RKO (cell line): ENCODE data around the gene CHD2.
"Not testable (repeated sequence)": the region's sequence is repeated elsewhere in the genome, so short reads cannot be mapped to it uniquely, and the experiment has no call there.

ENCODE experiments used
- DNase-seq: peaks from one replicate; pipeline ENCODE4 v3.0.0-alpha.2; 2016; ENCODE audit warnings: low spot score

Gene CHD2

DNA sequence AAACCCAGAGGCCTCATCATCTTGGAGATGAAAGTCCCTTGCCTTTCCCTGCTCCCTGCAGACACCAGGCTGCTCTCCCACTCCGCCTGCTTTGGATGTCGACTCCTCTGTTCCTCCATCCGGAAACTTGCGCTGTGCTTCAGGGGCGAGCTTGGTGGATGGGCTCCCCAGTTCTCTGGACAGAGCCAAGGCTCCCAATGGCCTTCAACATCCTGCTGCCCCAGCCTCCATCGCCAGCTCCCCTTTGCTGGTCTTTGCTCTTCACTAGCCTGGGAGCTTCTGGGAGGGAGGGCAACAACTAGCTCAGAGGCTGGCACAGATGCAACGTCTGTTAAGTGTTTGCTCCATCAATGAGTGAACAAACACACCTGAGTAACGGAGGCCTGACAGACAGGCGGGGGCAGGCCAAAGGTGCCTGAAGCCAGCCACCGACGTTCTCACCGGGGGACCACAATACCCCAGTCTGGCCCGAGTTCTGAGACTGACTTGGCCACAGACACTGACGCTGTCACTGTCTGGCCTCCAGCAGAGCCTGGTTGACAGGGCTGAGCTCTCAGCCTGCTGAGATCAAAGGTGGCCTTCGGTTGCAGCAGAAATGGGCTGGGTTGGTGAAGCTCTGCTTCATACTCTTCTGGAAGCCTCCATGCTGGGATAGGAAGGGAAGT, 149.9 kb downstream of the CHD2 start:
- no peak for DNase-seq

DNA sequence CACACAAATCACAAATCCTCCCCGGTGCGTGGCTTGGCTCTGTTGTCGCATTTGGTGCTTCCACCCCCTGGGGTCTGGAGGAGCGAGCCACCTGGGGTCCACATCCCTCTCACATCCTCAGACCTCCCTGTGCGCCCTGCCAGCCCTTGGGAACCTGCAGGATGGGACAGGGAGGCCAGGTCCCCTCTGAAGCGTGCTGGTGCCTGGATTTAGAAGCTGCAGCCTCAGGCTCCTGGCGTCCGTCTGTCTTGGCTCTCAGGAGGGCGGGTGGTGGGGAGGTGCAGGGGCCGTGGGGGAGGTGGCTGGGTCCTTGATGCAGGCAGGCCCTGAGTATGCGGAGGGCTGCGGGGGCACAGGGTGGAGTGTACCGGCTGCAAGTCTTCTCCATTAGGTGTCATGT, 150.5 kb downstream of the CHD2 start:
- no peak for DNase-seq

DNA sequence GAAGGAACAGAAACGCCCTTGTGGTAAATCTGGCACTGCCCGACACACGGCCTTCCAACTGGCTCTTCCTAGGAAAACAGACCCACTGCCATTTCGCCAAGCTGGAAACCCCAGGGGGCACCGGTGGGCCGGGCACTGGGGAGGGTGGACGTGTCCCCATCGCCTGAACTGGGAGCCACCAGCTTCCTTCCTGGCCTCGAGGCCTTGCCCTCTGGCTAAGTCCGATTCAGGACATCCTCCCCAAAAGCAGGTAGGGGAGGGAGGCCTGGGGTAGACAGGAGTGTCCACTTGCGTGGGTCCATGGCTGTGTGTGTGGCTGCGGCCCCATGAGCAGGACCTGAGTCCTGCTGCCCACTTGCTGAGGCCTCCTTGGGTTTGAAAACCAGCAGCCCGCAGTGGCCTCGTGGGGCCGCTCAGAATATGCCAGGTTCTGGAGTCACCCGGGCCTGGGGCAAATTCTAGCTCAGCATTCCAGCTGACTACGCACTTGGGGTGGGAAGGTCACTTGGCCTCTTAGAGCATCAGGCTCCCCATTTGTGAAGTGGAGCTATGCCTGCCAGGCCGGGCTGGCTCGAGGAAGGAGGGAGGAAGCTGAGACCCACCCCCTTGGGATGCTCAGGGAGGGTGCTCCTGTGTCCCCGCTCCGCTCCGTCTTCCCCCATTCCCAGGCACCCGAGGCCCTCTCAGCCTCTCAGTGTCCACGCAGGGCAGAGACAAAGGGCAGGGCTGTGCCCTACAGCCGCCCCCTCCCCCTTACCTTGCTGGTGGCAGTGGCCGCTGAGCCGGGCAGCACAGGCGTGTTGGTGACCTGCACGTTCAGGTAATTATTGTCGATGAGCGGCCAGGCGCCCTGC, 151.3 kb downstream of the CHD2 start:
- DNase-seq, result no peak

DNA sequence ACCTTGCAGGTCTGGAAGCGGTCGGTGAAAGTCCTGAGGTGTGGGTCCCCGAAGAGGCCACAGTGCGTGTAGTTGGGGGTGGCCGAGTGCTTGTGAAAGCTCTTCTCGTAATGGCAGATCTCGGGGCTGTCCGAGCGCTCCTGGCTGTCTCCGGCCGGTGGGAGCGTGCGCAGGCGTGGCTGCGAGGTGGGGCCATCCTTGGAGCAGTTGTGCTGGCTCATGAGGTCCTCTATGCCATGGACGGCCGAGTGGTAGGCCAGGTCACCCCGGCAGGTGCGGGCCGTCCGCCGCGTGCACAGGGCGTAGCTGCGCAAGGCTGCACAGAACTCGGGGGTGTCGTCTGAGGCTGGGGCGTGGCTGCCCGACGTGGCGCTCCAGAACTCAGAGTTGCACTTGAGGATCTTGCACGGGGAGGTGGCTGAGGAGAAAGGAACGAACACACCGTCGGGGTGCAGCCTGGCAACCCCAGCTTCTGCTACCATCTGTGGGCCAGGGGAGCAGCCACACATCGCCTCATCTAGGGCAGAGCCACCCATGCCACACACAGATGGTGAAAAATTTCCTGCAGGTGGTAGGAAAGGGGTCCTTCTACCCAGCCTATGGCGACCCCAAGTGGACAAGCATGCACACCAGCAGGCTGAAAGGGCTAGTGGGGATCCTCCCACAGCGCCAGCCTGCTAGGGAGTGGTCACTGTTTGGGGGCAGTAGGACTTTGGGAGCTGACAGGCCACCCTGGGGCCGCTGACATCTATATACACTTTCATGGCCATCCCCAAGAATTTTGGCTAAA, 152.2 kb downstream of the CHD2 start:
- no peak for DNase-seq

DNA sequence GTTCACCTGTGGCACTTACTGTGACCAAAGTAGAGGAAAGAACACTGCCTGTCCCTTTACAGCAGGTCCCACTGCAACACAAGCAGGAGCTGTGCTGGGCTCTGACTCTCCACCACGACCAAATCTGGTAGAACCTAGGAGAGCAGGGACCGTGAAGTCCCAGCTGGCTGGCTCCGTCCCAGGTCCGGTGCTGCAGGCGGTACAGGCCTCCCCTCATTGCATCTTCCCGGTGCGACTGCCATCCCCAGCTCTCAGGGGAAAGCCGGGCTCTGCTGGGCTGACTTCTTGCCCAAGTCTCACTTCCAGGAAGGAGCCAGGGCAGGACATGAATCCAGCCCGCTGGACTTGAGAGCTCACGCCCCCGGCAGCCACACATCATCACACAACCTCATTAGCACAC, 155.1 kb downstream of the CHD2 start:
- DNase-seq, result no peak

DNA sequence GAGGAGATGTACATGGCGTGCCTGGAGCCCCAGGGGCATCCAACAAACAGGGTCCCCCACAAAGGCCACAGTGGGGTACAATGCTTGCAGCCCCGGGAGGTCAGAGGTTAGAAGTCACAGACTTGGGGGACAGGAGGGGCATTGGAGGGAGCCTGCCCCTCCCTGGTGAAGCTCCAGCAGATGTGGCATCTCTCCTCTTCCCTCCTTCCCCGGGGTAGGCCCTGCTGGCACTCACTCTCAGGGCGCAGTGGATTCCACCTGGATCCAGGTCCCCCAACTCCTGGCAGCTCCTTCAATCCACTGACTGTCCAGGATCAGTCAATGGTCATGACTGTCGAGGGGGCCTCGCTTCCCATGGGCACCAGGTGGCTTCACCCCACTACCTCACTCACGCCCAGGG, 156.7 kb downstream of the CHD2 start:
- no peak for DNase-seq

DNA sequence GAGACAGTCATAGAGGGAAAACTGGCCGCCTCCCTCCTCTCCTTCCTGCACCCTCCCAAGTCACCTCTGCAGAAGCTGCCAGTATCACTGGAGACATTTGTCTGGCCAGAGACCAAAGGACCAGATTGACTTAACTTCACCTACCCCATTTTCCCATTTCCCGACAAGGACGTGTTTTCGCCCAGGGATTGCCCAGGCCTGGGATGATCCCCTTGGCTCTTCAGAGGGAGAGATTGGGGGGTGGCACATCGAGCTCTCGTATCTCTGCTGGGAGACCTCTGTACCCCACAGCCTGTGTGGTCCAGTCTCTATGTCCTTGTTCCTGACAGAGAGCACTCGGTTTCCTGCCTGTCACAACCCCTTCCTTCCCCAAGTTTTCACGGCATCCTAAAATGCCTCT, 157.5 kb downstream of the CHD2 start:
- DNase-seq, result no peak

DNA sequence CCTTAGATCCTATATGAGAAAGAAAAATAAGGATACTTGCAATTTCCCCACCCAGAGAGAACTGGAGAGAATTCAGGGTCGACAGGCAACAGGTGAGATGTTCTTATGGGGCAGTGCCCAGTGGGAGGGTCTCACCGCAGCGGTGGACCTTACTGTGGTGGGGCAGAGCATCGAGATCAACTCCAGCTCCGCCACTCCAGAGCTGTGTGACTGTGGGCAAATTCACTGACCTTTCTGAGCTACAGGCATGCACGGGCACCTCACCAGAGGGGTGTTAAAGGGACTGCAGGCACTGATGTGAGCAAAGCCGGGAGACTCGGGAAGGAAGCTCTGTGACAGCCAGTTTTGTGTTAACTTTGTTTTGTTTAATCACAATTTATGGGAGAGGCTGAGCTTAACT, 158.0 kb downstream of the CHD2 start:
- DNase-seq, result no peak

DNA sequence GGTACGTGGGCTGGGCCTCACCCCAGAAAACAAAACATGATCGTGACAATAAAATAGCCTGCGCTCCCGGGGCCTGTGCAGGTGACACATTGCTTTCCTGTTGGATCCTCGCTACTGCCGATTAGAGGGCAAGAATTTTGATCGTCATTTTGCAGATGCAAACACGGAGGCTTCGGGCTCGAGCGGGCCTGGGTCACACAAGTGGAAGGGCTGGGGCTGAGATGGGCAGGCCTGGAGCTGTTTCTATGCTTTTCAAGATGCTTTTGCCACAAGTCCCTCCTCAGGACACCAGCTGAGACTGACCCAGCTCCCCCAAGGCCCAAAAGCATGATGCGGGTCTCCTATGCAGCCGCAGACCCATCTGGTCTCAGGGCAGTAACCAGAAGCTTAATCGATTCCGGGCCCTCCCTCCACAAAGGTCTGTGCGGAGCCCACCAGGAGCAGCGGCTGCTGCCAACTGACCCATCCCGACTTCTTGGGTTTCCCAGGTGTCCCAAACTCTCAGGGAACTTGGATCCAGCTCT, 158.8 kb downstream of the CHD2 start:
- DNase-seq, result no peak

DNA sequence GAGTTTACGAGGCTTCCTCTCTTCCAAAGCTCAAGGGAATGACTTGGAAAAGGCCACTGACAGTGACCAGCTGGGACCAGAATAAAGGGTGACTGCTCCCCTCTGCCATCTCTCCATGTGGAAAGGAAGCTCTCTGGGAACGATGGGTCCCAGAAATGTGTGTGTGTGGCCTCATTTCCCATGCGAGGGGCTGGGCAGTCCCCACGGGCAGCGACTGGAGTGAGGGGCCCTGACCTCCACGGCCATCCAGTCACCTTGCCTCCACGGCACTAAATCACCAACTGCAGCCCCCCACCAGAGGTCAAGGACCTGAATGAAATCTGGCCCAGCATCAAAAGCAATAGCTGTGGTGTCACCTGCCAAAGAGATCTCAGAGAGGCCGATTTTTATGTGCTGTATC, 159.3 kb downstream of the CHD2 start:
- no peak for DNase-seq

DNA sequence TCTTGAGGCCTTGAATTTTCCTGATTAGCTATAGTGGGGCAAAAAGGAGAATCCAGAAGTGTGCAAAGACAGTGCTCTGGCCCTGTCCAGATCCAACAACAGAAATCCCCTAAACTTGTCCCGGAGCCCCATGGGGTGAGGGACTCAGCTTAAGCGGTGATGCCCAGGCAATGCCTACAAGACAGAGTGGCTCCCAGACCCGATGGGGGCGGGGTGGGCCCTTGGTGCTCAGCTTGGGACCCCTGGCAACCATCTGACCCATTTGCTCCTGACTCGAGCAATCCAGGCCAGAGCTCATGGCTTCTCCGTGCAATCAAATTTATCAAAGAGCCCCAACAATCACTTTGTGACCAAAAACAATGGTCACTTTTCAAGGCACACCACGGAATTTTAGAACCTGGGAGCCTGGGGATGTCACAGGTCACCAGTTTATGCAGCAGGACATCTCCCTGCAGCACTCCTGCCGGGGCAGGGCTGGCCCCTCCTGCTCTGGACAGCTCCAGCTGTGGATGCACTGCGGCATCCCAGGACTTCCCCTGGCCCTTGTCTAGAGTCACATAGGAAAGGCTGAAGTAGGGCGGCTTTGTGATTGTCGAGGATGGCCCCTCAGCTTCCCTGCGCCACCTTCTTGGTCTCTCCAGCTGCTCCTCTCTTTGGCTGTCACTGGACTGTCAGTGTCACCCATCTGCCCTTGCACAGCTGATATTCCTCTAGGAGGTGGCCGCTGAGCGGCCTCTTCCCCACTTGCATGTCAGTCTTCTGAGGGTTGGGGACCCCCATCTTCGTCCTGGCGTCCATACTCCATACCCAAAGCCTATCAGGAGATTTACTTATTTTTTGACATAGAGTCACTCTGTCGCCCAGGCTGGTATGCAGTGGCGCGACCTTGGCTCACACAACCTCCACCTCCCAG, 160.5 kb downstream of the CHD2 start:
- DNase-seq, result no peak

DNA sequence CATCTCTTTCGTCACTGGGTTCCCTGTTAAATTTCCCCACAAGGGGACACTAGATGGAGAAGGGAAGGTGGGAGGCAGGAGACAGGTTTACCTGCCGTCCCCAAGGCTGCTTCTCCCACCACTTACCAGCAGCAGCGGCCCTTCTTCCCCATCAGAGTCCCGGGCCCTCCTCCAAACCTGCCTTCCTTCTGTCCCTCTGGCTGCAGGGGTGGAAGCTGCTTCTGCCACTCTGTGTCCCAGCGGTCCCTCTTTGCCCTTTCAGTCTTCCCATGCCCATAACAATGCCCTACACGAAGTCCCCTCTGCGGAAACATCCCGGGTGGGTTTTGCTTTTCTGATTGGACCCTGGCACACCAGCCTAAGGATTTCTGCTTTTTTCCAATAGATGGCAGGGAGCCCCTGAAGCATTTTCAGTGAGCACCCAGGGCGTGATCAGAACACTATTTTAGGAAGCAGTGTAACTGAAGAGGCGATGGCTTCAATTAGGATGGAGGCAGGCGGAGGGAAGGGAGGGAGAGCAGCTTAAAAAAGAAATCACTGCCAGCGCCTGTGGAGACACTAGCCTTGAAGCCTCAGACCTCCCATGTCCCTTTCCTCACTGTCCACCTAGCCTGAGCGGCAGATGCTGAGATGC, 162.6 kb downstream of the CHD2 start:
- DNase-seq, result not testable (repeated sequence)

DNA sequence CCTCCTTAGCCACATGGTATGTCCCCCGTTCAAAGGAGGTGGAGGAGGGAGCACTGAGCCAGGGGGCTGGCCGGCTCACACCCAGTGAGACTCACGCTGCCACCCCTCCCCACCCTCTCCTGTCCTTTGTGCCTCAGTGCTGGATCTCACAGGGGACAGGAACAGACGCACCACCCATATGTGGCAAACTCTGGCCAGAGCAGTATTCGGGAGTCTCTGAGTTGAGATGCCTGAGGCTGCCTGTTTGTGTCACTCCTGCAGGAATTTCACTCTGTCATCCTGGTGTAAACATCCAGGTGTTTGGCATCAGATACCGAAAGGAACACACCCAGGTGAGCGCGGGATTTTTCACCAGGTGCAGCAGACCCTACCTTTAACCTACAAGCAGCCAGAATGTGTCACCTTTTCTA, 163.1 kb downstream of the CHD2 start:
- DNase-seq, result no peak

DNA sequence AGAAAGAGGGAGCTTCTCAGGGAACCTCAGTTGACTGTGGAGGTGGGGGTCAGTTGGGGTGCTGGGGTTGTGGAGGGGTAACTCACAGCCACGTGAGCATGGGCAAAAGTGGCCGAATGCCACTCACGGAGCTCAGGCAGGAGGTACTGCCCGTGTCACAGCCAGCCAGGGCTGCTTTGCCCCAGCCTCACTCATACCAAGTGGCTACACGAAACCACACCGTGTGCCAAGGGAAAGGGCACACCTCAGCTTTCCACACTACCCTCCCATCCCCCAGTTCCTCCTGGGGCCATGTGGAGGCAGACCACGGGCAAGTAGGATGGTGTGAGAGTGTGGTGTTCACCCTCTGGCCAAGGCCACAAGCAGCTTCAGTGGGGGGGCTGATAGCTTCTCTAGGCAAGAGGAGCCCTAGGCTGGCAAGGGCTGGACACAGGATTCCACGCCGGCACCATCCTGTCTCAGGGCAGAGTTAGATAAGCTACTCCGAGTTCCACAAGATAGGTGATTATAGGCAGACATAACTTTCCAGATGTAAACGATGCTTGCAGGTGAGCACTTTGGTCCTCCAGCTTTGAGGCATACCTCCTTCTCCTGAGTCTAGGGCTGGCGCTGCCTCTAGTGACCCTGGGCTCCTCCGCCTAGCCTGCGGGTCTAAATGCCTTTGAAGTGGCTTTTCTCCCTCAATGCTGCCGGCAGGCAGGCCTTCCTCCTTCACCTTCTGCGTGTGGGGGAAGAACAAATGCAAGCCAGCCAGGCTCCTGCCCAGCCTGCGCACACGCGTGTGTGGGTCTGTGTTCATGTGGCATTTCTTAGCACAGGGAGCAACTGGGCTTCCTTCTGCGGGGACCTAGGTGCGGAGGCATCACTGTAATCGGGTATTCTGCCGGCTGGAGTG, 163.9 kb downstream of the CHD2 start:
- no peak for DNase-seq

DNA sequence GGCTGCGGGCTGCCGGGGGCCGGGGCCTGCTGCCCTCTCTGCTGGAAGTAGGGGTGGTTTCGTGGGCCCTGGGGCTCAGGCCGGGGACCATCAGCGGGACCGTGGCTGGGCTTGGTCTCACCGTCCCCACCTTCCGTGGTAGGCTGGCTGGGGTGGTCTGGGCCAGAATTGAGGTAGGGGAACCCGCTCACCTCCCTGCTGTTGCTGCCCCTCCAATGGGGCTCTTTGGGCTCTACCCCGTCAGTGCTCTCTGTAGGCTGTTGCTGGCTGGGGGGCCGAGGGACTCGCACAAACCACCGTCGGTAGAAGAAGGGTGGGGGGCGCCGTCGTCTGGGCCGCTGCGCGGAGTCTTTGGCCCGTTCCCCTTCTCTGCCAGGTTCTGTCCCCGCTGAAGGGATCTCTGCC, 165.5 kb downstream of the CHD2 start:
- no peak for DNase-seq

DNA sequence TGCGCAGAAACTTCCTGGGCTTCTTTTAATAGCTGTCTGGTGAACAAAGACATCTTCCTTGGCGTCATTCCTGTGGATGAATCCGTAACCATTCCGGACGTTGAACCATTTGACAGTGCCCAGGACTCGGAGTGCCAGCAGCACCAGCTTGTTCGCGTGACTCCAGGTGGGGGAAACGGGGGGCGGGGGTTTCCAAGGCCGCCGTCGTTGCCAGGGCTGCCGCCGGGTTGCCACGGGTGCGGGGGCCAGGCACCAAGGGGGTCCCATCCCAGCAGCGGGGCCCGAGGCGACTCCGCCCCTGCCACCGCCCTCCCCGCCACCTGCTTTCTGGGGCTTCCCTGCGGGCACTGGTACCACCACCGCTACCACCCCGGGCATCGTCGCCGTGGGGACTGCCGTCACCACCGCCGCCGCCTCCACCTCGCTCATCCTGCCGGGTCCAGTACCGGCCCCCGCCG, 166.1 kb downstream of the CHD2 start:
- DNase-seq, result no peak

DNA sequence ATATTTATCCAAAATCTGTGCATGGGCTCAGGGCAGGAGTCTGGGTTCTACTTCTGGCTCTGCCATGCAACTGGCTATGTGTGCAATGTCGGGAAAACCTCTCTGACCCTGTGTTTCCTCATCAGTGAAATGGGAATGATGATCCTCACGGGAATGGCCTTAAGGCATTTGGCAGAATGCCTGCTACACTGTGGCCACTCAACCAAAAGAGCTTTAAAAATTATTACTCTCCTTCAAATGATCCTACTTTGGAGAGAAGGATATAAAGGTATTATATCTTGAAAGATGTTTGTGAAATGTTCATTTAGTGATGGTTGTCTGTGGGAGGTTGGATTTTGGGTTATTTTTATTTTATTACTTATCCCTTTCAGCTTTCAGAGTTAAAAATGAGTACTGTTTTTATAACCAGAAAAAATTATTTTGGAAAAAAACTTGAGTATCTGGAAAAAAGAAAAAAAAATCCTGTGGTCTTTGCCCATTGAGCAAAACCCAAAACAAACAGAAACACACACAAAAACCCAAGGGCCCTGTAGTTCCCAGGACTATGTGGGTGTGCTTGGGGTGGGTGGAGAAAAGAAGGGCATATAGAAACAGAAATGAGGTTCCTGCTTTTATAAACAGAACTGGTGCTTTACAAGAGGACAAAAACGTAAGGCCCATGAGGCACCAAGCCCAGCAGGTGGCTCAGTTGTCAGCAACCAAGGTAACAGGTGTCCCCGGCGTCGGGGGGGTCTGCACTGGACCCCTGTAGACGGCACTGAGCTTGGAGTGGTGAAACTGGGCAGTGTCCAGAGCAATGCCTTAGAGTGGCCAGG, 166.9 kb downstream of the CHD2 start:
- DNase-seq, result no peak

DNA sequence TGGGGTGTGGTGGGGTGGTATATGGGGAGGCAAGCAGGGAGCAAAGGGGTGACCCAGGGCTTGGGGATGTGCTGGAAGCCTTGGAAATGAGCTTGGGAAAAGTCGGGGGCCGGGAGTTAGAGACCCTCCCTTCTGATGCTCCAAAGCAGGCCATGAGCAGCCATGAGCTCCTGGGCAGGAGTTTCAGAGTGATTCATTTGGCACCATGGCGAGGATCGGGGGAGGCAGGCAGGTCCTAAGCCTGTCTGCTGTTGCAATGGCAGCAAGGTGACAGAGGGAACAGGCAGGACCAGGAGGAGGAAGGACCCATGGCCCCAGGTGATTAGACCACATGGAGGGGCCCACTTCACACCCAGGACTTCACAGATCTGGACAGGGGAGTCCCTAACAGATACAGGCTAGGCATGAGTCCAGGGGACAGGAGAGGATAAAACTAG, 167.5 kb downstream of the CHD2 start:
- DNase-seq, result no peak

DNA sequence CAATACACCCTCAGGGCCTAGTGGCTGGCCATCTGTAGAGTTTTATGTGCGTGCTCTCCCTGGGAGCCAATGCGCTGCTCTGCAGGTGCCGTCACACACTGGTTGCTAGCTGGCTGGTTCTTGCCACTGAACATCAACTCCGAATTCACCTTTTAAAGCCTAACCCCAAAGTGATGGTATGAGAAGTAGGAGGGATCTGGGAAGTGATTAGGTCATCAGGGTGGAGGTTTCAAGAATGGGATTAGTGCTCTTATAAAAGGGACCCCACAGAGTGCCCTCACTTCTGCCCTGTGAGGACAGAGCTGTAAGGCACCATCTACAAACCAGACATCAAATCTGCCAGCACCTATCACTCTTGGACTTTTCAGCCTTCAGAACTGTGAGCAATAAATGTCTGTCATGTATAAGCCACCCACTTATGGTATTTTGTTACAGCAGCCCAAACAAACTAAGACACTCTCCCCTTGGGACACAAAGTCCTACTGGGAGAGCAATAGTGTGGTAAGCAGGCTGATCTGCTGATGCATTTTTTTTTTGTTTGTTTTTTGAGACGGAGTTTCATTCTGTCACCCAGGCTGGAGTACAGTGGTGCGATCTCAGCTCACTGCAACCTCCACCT, 168.6 kb downstream of the CHD2 start:
- DNase-seq, result no peak
